ENCODE data around the gene LPAR1.

GRCh38 chr9:111000202-111000601 is 38.1 kb downstream of the LPAR1 start:
- TF ChIP-seq RBBP5 (IDR thresholded peaks at IDR 0.05; ENCODE audit: borderline replicate concordance, low read depth, low read length) = no peak
- TF ChIP-seq, protein P1, sequence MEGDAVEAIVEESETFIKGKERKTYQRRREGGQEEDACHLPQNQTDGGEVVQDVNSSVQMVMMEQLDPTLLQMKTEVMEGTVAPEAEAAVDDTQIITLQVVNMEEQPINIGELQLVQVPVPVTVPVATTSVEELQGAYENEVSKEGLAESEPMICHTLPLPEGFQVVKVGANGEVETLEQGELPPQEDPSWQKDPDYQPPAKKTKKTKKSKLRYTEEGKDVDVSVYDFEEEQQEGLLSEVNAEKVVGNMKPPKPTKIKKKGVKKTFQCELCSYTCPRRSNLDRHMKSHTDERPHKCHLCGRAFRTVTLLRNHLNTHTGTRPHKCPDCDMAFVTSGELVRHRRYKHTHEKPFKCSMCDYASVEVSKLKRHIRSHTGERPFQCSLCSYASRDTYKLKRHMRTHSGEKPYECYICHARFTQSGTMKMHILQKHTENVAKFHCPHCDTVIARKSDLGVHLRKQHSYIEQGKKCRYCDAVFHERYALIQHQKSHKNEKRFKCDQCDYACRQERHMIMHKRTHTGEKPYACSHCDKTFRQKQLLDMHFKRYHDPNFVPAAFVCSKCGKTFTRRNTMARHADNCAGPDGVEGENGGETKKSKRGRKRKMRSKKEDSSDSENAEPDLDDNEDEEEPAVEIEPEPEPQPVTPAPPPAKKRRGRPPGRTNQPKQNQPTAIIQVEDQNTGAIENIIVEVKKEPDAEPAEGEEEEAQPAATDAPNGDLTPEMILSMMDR (IDR thresholded peaks at IDR 0.05; ENCODE audit: control extremely low read depth in 1 of 3, insufficient read depth in 1 of 3, low read depth in 1 of 3, low read length in 3 of 3) = no peak
- TF ChIP-seq POLR2A (IDR thresholded peaks at IDR 0.05; ENCODE audit: control extremely low read depth in 1 of 2, low read depth in 2 of 2, low read length in 2 of 2) = no peak
- no peak for TF ChIP-seq JUN (IDR thresholded peaks at IDR 0.05; ENCODE audit: low read depth, low read length)
- no peak for TF ChIP-seq CHD7 (IDR thresholded peaks at IDR 0.05; ENCODE audit: insufficient replicate concordance, low read length)
- no peak for TF ChIP-seq CEBPB (IDR thresholded peaks at IDR 0.05; ENCODE audit: low read depth, low read length)
- no peak for TF ChIP-seq EZH2 (IDR thresholded peaks at IDR 0.05; ENCODE audit: low read depth, low read length, severe bottlenecking)
